GM19395 (cell line): Measurements from ENCODE around the gene LRRC3.

Experiments
- ATAC-seq: cut with Tn5 transposase; IDR thresholded peaks from one replicate; pipeline ENCODE4 v1.9.1; 2021; ENCODE audit warnings: mild to moderate bottlenecking, moderate library complexity; ENCODE audit not compliant: unreplicated experiment

Gene LRRC3

DNA sequence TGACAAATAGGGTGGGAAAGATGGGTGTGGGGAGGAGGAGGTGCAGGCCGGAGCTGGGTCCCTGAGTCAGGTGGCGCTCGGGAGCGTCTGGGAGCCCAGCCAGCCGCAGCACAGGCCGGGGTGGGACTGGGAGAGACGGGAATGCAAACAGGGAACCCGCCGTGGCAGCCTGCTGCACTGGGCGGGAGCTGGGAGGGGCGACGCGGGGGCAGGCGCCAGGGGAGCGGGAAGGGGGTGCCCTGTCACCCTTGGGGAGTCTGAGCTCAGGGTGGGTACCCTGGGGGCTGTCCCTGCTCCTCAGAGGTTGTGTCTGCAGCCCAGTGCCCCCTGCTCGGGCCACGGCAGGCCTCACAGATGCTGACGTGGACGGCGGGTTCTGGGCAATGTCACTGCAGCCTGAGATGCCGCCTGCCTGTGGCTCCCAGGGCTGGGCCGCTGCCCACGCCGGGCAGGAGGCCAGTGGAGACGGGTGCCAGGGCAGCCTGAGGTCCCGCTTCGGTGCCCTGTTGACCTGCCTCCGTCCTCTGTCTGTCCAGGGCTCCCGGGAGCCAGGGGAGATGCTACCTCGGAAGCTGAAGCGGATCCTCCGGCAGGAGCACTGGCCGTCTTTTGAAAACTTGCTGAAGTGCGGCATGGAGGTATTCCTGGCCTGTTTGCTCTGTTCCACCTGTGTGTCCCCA, 16.6 kb upstream of the LRRC3 start:
- no peak for ATAC-seq

DNA sequence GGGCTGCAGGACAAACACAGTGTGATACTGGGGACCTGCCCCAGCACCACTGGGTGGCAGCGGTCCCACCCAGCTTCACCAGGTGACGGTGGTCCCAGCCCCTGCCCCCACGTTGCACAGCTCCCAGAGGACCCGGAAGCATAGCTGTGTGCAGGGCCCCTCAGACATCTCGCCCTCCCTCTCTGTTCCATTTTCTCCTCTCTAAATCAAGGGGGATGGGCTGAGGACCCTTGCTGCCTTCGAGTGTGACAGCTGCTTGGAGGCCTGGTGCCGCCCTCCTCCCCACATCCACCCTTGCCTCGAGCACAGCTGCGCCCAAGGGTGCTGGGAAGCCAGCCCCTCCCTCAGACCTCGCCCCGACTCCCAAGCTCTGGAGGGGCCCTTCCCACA, 16.1 kb upstream of the LRRC3 start:
- ATAC-seq = no peak

GRCh38 chr21:44440241-44441040, 14.9 kb upstream of the LRRC3 start:
- ATAC-seq = no peak

DNA sequence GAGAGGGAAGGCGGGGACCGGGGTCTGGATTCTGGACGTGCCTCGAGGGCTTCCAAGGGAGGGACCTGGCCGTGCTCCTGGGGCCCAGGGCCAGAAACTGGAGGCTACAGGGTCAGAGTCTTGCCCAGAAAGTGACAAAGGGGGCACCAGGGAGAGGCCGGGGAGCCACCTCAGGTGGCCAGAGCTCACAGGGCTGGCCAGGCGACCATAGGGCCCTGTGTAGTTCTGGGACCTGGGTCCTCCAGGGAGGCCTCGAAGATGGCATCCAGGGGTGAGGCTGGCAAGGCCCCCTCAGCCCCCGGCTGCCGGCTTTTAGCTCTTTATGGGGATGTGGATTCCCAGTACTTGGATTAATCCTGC, 14.3 kb upstream of the LRRC3 start:
- no peak for ATAC-seq

DNA sequence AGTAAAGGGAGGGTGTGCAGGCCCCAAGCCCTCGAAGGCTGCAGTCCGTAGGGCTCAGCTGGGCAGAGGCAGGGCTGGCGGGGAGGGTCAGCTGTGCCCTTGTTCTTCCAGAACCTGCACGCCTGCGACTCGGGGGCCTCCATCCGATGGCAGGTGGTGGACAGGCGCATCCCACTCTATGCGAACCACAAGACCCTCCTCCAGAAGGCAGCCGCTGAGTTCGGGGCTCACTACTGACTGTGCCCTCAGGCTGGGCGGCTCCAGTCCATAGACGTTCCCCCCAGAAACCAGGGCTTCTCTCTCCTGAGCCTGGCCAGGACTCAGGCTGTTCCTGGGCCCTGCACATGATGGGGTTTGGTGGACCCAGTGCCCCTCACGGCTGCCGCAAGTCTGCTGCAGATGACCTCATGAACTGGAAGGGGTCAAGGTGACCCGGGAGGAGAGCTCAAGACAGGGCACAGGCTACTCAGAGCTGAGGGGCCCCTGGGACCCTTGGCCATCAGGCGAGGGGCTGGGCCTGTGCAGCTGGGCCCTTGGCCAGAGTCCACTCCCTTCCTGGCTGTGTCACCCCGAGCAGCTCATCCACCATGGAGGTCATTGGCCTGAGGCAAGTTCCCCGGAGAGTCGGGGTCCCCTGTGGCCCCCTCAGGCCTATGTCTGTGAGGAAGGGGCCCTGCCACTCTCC, 13.6 kb upstream of the LRRC3 start:
- ATAC-seq = no peak

GRCh38 chr21:44442266-44443125, 12.8 kb upstream of the LRRC3 start:
- no peak for ATAC-seq

DNA sequence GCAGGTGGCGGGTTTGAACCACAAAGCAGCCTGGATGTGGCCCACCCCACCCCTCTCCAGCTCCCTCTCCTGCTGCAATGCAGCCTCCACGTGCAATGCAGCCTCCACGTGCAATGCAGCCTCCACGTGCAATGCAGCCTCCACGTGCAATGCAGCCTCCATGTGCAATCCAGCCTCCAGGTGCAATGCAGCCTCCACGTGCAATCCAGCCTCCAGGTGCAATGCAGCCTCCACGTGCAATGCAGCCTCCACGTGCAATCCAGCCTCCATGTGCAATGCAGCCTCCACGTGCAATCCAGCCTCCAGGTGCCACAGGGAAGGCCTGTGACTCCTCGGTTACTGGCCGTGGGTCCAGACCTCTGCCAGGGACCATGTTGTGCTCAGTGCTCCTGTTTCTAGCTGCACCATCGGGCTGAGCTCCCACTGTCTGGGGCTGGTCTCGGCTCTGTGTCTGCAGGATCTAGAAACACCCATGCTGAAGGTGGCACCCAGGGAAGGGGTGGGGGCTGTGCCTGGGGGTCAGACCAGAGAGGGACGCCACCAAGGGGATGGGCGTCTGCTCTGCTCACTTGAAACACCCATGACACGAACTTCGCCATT, 11.9 kb upstream of the LRRC3 start:
- ATAC-seq = no peak

DNA sequence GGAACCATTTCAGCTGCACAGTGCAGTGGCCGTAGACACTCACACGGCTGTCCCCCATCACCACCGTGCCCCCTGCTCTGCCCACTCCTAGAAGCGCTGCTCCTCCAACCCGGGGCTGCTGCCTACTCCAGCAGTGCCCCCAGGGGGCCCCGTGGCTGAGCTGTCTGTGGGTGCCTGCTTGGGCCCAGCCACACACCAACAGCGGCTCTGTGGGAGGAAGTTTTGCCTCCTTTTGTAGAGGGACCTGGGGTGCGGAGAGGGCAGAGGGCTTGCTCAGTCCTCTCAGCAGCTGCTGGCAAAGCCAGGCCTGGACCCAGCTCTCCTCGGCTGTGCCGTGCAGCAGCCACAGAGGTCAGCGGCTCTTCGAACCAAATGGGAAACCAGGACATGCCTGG, 11.4 kb upstream of the LRRC3 start:
- ATAC-seq = no peak

DNA sequence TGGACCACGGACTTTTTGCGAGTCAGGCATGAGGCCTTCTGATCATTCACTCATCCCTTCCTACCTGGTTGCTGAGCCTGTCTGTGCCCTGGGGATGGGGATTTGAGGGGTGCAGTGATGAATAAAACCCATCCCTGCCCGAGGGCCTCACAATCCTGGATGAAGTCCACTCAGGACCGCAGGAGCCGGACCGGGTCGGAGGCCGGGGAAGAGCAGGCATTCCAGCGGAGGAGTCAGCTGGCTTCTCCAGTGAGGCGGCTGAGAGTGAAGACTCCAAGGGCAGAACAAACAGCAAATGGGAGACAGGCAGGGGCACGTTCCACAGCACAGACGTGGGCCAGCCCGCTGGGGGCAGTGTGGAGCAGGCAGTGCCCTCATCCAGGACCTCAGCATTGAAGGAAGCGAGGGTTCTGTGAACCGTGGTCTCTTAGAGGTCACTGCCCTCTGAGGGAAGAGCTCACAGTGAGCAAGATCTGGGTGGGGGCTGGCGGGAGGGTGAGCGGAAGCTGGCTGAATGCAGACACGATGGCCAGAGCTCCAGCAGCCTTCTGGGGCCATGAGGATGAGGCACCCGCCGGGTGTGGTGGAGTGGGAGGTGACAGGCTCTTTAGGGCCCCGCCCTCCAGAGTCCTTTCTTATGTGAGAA, 10.9 kb upstream of the LRRC3 start:
- no peak for ATAC-seq

DNA sequence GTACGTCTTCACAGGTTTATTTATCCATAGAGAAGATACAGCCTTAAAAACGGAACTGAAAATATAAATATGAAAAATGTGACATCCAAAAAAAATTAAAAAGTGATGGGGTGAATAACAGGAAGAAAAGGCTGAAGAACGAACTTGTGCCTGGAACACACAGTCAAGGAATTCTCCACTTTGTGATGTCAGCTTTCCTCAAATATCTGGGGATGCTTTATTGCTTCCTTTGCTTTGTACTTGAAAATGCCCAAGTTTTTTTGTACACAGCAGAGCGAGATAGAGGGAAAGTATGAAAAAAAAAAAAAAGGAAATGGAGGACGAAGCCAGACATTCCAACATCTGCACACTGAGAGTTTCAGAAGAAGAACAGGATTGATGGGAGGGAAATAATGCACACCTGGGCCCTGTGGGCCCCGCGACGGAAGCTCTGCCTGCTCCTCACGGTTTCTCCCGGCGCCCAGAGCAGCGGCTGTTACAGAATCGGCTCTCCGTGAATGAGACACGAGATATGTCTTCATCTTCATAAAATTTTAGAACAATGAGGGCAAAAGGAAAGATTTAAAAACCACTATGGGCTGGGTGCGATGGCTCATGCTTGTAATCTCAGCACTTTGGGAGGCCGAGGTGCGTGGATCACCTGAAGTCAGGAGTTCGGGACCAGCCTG, 10.0 kb upstream of the LRRC3 start:
- ATAC-seq = no peak

GRCh38 chr21:44448651-44449131, 6.6 kb upstream of the LRRC3 start:
- ATAC-seq = no peak

GRCh38 chr21:44449473-44450363, 5.6 kb upstream of the LRRC3 start:
- no peak for ATAC-seq

- no peak for ATAC-seq
Measured at GRCh38 chr21:44450402-44450801, 4.9 kb upstream of the LRRC3 start.

DNA sequence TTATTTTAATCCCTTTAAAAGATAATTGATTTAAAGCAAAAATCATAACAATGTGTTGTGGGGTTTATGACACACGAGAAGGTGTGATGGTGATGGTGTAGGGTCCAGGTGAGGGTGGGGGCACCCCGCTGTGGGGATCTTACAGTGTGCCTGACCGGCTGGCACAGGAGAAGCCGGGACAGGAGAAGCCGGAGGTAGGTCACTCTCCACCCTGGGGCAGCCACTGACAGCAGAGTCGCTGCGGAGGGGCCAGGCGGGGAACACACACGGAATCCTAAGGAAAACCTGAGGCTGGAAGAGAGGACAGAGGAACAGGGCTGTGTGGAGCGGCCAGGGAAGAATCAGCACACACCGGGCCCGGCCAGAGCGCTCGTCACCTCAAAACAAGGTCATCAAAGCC, 4.3 kb upstream of the LRRC3 start:
- ATAC-seq = no peak

DNA sequence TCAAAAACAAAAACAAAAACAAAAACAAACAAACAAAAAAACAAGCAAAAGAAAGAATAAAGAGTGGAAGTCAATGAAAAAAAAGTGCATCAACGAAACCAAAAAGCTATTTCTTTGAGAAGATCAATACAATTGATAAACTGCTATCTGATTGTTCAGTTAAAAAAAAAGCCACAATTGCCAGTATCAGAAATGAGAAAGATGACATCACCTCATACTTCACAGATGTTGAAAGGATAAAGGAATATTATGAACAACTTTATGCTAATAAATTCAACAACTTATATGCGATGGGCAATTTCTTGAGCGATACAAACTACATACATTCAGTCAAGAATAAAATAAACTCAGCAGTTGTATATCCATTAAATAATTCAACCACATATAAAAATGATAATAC, 2.2 kb upstream of the LRRC3 start:
- no peak for ATAC-seq

- no peak for ATAC-seq
Measured at GRCh38 chr21:44454058-44454457, 1.3 kb upstream of the LRRC3 start.

DNA sequence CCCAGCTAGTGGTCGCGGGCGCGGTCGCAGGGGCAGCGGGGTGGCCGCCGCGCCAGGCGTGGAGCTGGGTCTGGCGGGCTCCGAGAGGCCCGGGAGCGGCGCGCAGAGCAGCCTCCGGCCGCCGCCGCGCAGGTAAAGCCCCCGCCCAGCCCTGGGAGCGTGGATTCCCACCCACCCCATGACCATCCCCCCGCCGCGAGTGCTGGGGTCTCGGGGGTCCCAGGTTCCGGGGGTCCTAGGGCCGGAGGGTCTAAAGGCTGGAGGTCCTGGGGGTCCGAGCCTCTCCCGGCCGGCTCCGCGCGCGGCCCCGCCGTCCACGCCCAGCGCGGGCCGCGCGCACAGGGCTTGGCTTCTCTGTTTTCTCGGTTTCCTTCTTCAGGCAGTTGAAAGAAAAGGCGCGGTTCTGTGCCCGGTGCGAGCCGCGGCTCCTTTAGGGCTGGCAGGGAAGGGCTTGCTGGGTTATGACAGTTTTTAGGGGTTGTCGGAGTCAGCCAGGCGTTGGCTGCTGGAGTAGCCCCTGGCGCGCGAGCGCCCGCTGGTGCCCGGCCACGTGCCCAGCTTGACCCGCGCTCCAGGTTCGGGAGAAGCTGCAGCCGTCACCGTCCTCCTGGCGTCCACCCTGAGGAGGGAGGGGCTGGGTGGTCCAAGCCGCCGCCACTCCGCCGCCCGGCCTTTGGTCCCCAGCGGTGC, 359 bp downstream of the LRRC3 start:
- ATAC-seq = peak; percentile 66
